GM13977 (cell line): ENCODE data around the gene GDF9.

ENCODE experiments used
- DNase-seq: peaks from one replicate; pipeline ENCODE4 v3.0.0; 2012; ENCODE audit warnings: low spot score
- CTCF ChIP-seq: IDR thresholded peaks from 2 replicates; pipeline ENCODE4 v1.5.1; 2012; ENCODE audit warnings: mild to moderate bottlenecking, control low read depth; ENCODE audit not compliant: insufficient read depth; ENCODE audit errors: extremely low read depth, missing control alignments
- in situ Hi-C: fragments of 300-500 bp; cut with MboI; formaldehyde crosslinking; loops from one replicate; pipeline ENCODE4 v1.12.0; 2022; ENCODE audit warnings: low sequenced_read_pairs, low pct_unique_long_range_greater_than_20kb, mixed read lengths, inconsistent platforms; ENCODE audit not compliant: unreplicated experiment

The GDF9 gene

GRCh38 chr5:132886064-132886823 lies 20.0 kb upstream of the GDF9 start:
- no peak for TF ChIP-seq CTCF
- in situ Hi-C loops, result no loop called here
- no peak for DNase-seq

- DNase-seq, result no peak
- in situ Hi-C loops, result no loop called here
- no peak for TF ChIP-seq CTCF
These were observed 18.3 kb upstream of the GDF9 start for GRCh38 chr5:132884548-132884947.

DNA sequence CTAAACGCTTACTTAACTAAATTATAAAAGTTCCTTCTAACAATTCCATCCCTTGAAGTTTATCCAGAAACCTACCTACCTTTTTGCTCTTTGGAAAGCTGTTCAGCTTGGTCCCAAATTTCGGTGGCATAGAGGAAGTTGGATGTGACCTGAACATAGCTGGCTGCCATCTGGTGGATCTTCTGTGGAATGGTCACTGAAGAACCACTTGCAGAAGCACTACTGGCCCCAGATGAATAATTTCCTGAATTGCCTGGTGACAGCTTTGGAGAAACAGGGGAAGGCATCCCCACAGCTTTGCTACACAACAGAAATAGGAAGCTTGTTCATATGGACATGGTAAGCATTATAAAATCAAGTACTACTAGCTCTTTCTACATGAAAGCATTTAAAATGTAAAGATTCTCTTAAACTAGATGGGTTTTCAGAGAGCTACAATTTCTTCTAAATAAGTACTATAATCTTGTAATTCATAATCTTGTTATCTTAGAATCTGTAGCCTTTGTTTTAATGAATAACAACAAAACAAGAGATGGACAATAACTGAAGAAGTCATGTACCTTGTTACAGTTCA lies 17.1 kb upstream of the GDF9 start:
- peak; percentile 30 for DNase-seq
- in situ Hi-C loops, result no loop called here
- TF ChIP-seq CTCF, result peak; percentile 65

GRCh38 chr5:132877938-132878337 lies 11.7 kb upstream of the GDF9 start:
- no peak for DNase-seq
- in situ Hi-C loops, result no loop called here
- no peak for TF ChIP-seq CTCF

DNA sequence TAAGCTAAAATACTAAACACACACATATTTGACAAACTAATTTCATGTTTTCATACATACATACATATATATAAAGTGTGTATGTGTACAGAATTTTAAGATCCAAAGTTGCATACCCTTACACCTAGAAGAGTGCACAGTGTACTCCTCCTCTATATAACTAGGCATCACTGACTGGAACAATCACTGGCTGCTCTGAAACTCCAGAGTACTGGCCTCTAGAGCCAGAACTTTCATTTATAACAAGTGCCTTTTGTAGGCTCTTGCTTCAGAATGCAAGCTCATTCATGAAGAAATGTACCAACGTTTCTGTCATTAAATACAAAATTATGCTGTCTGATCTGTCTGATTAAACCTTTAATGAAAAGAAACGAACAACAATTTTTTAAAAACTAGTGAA lies 11.2 kb upstream of the GDF9 start:
- TF ChIP-seq CTCF, result no peak
- no peak for DNase-seq
- in situ Hi-C loops, result no loop called here

- DNase-seq, result no peak
- in situ Hi-C loops, result no loop called here
- TF ChIP-seq CTCF, result no peak
These were observed 9.9 kb upstream of the GDF9 start for GRCh38 chr5:132876020-132876759.
